ENCODE data around the gene PRKCZ.

PRKCZ gene

DNA sequence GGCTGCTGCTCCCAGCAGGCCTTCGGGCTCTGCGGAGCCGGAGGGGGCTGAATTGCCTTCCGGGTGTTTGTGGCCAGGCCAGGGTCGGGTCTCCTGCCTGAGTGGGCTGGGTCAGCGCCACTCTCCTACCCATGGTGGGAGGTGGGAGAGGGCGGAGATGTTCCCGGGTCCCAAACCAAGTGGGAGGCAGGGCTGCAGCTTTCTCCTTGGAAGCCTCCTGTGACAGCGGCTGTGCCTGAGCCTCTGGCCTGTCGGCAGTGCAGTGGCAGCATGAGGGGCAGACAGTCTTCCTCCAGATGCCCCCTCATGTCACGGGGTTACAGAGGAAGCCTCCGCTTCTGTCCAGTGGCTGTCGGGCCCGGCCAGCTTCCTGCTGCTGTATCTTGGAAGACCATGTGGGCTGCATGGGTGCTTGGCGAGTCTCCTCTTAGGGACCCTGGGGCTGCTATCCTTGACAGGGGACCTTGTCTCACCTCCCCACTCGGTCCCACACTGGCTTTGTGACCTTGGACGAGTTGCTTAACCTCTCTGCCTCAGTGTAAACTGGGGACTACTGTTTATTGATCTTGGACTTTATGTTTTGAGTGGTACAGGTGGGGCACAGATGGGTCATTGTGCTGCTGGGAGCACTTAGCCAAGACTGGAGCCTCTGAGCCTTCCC, 182.2 kb downstream of the PRKCZ start:
- H3K4me3 ChIP-seq (ENCODE audit: low read depth, low read length): peak overlapping the region; percentile 71

DNA sequence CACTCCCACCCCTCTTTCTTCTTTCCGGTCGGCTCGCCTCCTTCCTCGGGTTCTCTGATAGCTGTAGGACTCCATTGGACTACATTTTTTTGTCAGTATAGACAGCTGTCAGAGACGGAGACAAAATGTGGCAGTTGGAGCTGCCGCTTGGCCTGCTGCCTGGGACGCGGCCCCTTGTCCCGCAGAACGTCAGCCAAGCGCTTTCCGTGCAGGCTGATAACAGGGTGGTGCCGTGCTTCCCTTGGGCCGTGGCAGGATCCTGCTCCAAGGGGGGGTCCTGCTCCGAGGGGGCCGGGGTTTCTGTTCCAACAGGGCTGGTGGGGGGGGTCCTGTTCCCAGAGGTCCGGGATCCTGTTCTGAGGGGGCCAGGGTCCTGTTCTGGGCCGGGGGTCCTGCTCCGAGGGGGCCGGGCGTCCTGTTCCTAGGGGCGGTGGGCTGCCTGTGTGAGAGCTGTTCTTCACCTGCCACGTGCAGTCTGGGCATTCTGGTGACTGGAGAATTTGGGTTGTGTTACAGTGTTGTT, 182.8 kb downstream of the PRKCZ start:
- DNase-seq (ENCODE audit: low read depth): no peak
- TF ChIP-seq, protein P1, sequence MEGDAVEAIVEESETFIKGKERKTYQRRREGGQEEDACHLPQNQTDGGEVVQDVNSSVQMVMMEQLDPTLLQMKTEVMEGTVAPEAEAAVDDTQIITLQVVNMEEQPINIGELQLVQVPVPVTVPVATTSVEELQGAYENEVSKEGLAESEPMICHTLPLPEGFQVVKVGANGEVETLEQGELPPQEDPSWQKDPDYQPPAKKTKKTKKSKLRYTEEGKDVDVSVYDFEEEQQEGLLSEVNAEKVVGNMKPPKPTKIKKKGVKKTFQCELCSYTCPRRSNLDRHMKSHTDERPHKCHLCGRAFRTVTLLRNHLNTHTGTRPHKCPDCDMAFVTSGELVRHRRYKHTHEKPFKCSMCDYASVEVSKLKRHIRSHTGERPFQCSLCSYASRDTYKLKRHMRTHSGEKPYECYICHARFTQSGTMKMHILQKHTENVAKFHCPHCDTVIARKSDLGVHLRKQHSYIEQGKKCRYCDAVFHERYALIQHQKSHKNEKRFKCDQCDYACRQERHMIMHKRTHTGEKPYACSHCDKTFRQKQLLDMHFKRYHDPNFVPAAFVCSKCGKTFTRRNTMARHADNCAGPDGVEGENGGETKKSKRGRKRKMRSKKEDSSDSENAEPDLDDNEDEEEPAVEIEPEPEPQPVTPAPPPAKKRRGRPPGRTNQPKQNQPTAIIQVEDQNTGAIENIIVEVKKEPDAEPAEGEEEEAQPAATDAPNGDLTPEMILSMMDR (IDR thresholded peaks at IDR 0.05; ENCODE audit: control insufficient read depth, extremely low read depth, insufficient read depth): no peak
- no peak overlapping the region for H3K4me3 ChIP-seq (ENCODE audit: low read depth, low read length)

More for the DNA sequence above, 182.2 kb downstream of the PRKCZ start:
- no peak for DNase-seq (ENCODE audit: low read depth)
- TF ChIP-seq, protein P1 (IDR thresholded peaks at IDR 0.05; ENCODE audit: control insufficient read depth, extremely low read depth, insufficient read depth): no peak

DNA sequence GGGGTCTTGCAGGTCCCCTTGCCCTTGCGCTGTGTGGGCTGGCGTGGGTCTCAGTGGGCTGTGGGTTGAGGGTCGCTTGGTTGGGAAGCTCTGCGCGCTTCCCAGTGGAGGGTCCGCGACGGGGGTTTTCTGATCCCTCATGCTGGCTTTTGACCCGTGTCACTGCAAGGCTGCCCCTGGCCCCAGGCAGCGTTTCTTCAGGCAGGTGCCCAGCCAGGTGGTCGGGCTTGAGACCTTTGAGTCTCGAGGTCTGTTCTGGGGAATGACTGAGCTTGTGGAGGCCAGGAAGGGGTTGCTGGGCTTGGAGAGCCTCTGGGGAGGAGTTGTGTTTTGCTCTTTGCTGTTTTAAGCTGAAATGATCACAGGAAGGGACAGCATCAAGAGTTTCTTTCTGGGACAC, 183.3 kb downstream of the PRKCZ start:
- H3K4me3 ChIP-seq (ENCODE audit: low read depth, low read length): no peak overlapping the region
- TF ChIP-seq, protein P1 (IDR thresholded peaks at IDR 0.05; ENCODE audit: control insufficient read depth, extremely low read depth, insufficient read depth): no peak
- DNase-seq (ENCODE audit: low read depth): no peak

DNA sequence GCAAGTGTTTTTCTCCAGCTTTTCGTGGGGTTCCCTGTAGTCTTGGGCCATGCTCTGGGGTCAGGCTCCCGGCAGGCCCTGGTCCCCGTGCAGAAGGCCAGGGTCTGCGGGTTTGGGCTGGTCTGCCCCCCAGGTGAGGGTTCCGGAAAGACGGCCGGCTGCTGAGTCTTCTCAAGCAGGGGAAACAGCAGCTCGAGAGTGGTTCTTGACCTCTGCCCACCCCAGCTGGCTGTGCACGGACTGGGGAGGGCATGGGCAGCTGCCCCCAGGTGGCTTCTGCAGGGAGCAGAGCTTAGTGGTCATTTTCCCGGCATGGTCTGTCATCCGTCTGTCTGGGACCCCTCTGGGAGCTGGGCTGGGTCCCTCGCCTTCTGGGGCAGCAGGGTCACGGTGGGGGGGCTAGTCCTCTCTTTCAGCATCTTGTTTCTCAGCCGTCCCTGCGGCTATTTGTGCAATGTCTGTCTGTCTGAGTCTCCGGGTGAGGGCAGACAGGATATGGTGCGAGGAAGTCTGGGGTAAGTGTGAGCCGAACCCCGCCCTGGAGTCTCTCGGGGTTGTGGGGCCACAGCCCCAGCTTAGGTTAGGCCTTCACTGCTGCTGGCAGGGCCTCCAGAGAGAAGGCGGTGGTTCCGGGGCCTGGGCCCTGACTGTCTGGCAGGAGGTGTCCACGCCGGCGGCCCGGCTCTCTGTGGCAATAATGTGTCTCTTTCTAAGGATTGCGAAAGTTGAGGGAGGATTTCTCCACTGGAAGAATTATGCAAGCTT, 184.0 kb downstream of the PRKCZ start:
- DNase-seq (ENCODE audit: low read depth): no peak
- TF ChIP-seq, protein P1 (IDR thresholded peaks at IDR 0.05; ENCODE audit: control insufficient read depth, extremely low read depth, insufficient read depth): no peak
- H3K4me3 ChIP-seq (ENCODE audit: low read depth, low read length): no peak overlapping the region

DNA sequence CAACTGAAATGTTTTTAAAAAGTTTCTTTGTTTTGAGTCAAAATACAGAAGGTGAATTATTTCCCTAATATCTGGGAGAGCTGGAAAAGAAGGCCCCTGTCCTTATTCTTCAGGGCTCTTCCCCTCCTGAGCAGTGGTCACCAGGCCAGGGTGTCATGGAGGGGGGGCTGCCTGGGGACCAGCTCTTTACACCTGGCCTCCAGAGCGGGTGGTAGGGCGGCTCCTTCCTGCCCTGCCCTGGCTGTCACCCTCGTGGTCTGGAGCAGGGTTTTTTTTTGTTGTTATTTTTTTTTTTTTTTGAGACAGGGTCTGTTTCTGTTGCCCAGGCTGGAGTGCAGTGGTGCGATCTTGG, 184.5 kb downstream of the PRKCZ start:
- TF ChIP-seq, protein P1 (IDR thresholded peaks at IDR 0.05; ENCODE audit: control insufficient read depth, extremely low read depth, insufficient read depth): no peak
- DNase-seq (ENCODE audit: low read depth): no peak
- H3K4me3 ChIP-seq (ENCODE audit: low read depth, low read length): no peak overlapping the region

Data from LNCaP clone FGC (cell line).